Measurements from ENCODE around the gene TCP11X1. TPM values are rescaled to one million over a fixed set of nuclear protein-coding genes. Genes with fewer than 3 reads are reported as not detected.
"Not testable (repeated sequence)": the region's sequence is repeated elsewhere in the genome, so short reads cannot be mapped to it uniquely, and the experiment has no call there.

Gene TCP11X1
- not detected for polyA plus RNA-seq (ENCODE audit: insufficient read length in 4 of 4)

DNA sequence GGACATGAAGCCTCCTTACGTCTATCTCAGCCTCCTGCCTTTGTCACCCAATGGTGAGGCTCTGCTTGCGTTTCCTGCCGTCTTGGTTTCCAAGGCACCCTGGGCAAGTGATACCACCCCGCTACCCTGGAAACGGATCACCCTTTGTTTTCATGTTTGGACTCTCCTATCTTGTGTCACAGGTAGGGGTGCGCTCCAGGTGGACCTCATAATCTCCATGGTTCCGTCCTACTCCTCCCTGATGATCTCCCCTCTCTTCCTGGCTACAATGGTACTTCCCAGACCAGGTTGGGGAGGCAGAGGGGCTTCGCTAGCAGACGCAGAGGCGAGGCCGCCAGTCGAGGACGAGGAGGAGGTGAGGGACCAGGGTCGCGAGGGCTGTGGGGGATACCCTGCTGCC is at the start of gene TCP11X1:
Gene TCP11X1, plus strand, starts transcription at position 316 of the 400 bp plus-strand sequence.
- not testable (repeated sequence) for DNase-seq (ENCODE audit: low read depth in 4 of 4, low spot score in 3 of 4)

- no peak for DNase-seq (ENCODE audit: low read depth in 4 of 4, low spot score in 3 of 4)
Observed at GRCh38 chrX:102185967-102186720, 29.0 kb upstream of the TCP11X1 start.

- not testable (repeated sequence) for DNase-seq (ENCODE audit: low read depth in 4 of 4, low spot score in 3 of 4)
Observed at GRCh38 chrX:102207940-102208339, 7.2 kb upstream of the TCP11X1 start.

DNA sequence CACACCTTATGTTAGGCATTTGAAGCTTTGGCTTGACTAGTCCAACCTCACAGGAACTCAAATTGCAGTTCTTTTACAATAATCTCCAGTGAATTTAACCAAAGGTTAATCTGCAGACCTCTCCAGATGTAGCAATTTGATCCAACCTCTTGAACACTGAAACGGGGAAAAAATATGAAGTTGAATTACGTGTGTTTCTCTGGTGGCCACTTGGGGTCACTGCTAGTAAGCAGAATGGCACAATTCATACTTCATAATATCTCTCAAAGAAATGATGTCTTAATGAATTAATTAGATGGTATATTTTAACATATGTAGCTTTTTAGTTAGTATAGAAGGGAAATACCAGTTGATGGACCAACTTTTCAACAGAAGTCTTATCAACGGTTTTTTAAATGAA is 1.4 kb downstream of the TCP11X1 start:
- not testable (repeated sequence) for DNase-seq (ENCODE audit: low read depth in 4 of 4, low spot score in 3 of 4)

DNA sequence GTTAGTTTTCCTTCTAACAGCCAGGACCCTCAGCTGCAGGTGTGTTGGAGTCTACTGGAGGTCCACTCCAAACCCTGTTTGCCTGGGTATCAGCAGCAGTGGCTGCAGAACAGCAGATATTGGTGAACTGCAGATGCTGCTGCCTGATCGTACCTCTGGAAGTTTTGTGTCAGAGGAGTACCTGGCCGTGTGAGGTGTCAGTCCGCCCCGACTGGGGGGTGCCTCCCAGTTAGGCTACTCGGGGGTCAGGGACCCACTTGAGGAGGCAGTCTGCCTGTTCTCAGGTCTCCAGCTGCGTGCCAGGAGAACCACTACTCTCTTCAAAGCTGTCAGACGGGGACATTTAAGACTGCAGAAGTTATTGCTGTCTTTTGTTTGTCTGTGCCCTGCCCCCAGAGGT is 20.6 kb downstream of the TCP11X1 start:
- DNase-seq (ENCODE audit: low read depth in 4 of 4, low spot score in 3 of 4): not testable (repeated sequence)

GRCh38 chrX:102240265-102240664 is 25.2 kb downstream of the TCP11X1 start:
- DNase-seq (ENCODE audit: low read depth in 4 of 4, low spot score in 3 of 4): not testable (repeated sequence)

DNA sequence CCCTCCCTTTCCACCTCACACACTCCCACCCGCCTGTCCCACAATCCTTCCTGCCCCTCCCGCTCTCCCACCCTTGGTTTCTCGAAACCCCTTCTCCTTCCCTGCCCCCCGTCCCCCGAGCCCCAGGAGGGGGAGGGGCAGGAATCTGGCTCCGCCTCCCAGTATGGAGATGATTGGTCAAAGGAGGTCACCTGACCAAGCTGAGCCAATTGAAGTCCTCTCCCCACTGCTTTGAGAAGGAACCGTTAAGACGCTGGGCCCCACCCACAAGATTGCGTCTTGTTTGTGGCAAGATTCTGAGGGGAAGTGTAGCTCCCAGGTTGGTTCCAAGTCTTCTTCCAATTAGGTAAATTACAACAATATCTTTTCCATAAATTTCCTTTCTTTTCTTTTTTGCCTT is 31.8 kb downstream of the TCP11X1 start, which contains the start of gene NXF2:
Gene NXF2, plus strand, starts transcription at position 275 of the 400 bp plus-strand sequence. CDS start 59,912 bp downstream, outside the sequence.
- not testable (repeated sequence) for DNase-seq (ENCODE audit: low read depth in 4 of 4, low spot score in 3 of 4)

DNA sequence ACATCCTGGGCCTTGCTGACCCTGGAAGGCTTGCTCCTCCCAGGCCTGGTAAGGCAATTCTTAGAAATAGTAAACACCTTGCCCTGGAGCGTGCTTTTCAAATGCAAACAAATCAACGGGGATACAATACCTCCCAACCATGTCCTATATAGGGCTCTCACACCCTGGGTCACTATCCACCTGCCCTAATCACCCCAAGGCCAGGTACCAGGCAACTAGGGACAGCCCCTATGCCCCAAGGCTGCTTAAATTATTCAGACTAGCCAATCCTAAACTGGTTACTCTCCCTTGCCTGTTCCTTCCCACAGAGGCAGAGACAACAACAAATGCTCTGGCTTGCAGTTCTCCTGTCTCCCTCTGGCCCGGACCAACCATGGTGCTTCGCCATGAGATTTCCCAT is 57.1 kb downstream of the TCP11X1 start:
- DNase-seq (ENCODE audit: low read depth in 4 of 4, low spot score in 3 of 4): not testable (repeated sequence)

Other genes starting within 250 kb of the TCP11X1 start
- 10 to 100 TPM in 3 of 4 donors, 1 to 10 TPM in 1; 7.9 to 26.3 (median 24.1) TPM for gene TCEAL2, start 89.6 kb upstream of the TCP11X1 start, polyA plus RNA-seq (ENCODE audit: insufficient read length in 4 of 4)
- gene TCEAL6, start 72.8 kb upstream of the TCP11X1 start, polyA plus RNA-seq (ENCODE audit: insufficient read length in 4 of 4): under 1 TPM; 0.12 to 0.29 (median 0.18) TPM
- gene BEX5, start 59.3 kb upstream of the TCP11X1 start, polyA plus RNA-seq (ENCODE audit: insufficient read length in 4 of 4): 10 to 100 TPM in 2 of 4 donors, 1 to 10 TPM in 2; 1.6 to 14.8 (median 11.5) TPM
- under 1 TPM in 3 of 4 donors, not detected in 1; 0.10 to 0.34 (median 0.14) TPM for gene NXF2, start 31.9 kb downstream of the TCP11X1 start, polyA plus RNA-seq (ENCODE audit: insufficient read length in 4 of 4)
- 1 to 10 TPM in 2 of 4 donors, under 1 TPM in 2; 0.53 to 2.8 (median 1.0) TPM for gene NXF2B, start 224.7 kb downstream of the TCP11X1 start, polyA plus RNA-seq (ENCODE audit: insufficient read length in 4 of 4)

Data from left renal pelvis (tissue), 4 donors.